ENCODE data around the gene OTUD7B. TPM values are rescaled to one million over a fixed set of nuclear protein-coding genes. Genes with fewer than 3 reads are reported as not detected.

Gene OTUD7B
- total and polyA plus RNA-seq, 10 of the 15 experiments (the other 5 are each of a cell fraction or from before 2014, with no cell fraction given): 1.7 to 24.9 (median 6.6) TPM

DNA sequence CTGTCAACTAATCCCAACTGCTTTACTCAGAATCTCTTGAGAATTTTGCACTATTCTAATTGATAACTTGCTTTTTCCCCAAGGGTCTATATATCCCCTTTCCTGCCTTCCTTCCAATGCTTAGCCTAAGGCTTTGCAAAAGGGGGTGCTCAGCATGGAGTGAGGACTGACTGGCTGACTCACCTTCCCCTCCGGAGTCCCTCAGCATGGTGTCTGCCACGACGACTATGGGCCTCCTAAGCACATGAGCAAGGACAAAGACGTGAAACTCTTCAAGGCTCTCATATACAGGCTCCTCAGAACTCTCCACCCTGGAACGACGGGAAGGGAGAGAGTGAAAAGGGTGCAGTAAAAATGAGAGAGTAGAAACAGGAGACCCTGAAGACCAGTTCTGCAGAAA lies 60.6 kb downstream of the OTUD7B start:
- ChIA-PET SMC1A (ENCODE audit: uncharacterized antibody, unreplicated experiment) (no interaction called here), RAD21 (ENCODE audit: unreplicated experiment) (no interaction called here), POLR2A (no interaction called here), CTCF (interaction anchor here (1.1 kb wide), 1 partner anchor 12 kb away, joined by 4 read pairs; no protein-coding TSS in a partner anchor)
- Histone ChIP-seq H3K79me2 (ENCODE audit: control insufficient read depth, insufficient read depth, low read length) (no peaks in the 10 kb centered on the region), H4K20me1 (ENCODE audit: control insufficient read depth, insufficient read depth) (no peaks in the 10 kb centered on the region), H3K27me3 (replicated peaks in 1 of 2; ENCODE audit: control insufficient read depth in 2 of 2, insufficient read depth in 2 of 2, low read length in 1 of 2) (no peaks in the 10 kb centered on the region), H3K36me3 (ENCODE audit: control insufficient read depth in 2 of 2, insufficient read depth in 2 of 2, low read length in 1 of 2) (peaks cover 3 to 16% of the 10 kb centered on the region in 2 experiments), H3K4me2 (ENCODE audit: control insufficient read depth, insufficient read depth) (no peak overlapping the region), H3K4me1 (ENCODE audit: control insufficient read depth, insufficient read depth, low read length) (no peaks in the 10 kb centered on the region), H2AFZ (ENCODE audit: control insufficient read depth, low read depth, low read length) (no peak overlapping the region), H3K4me3 (no peak overlapping the region), H3K27ac (ENCODE audit: control insufficient read depth, insufficient read depth) (no peak overlapping the region), H3K9ac (ENCODE audit: control insufficient read depth, insufficient read depth, low read length) (no peak overlapping the region), H3K9me3 (replicated peaks; ENCODE audit: control insufficient read depth, insufficient read depth, low read length) (no peaks in the 10 kb centered on the region)
- TF ChIP-seq, protein P1, sequence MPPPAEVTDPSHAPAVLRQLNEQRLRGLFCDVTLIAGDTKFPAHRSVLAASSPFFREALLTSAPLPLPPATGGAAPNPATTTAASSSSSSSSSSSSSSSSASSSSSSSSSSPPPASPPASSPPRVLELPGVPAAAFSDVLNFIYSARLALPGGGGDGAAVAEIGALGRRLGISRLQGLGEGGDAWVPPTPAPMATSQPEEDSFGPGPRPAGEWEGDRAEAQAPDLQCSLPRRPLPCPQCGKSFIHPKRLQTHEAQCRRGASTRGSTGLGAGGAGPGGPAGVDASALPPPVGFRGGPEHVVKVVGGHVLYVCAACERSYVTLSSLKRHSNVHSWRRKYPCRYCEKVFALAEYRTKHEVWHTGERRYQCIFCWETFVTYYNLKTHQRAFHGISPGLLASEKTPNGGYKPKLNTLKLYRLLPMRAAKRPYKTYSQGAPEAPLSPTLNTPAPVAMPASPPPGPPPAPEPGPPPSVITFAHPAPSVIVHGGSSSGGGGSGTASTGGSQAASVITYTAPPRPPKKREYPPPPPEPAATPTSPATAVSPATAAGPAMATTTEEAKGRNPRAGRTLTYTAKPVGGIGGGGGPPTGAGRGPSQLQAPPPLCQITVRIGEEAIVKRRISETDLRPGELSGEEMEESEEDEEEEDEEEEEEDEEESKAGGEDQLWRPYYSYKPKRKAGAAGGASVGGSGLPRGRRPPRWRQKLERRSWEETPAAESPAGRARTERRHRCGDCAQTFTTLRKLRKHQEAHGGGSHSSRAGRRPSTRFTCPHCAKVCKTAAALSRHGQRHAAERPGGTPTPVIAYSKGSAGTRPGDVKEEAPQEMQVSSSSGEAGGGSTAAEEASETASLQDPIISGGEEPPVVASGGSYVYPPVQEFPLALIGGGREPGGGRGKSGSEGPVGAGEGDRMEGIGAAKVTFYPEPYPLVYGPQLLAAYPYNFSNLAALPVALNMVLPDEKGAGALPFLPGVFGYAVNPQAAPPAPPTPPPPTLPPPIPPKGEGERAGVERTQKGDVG (CRISPR knock-in tag; IDR thresholded peaks at IDR 0.05): no peak
- TF ChIP-seq PML (IDR thresholded peaks at IDR 0.05; ENCODE audit: low read length) (no peak), SKIL (IDR thresholded peaks at IDR 0.05; ENCODE audit: low read depth, poor library complexity, severe bottlenecking) (no peak), TBL1XR1 (IDR thresholded peaks at IDR 0.05; ENCODE audit: low read depth, low read length) (no peak), CEBPZ (IDR thresholded peaks at IDR 0.05; ENCODE audit: low read depth, low read length) (no peak), HDGF (IDR thresholded peaks at IDR 0.05) (no peak), MXI1 (IDR thresholded peaks at IDR 0.05; ENCODE audit: low read depth, low read length) (no peak), SIX5 (IDR thresholded peaks at IDR 0.05; ENCODE audit: low read depth, low read length, severe bottlenecking) (no peak), RBBP5 (conservative IDR thresholded peaks at IDR 0.05) (no peak), IRF5 (IDR thresholded peaks at IDR 0.05; ENCODE audit: borderline replicate concordance) (no peak), FOS (IDR thresholded peaks at IDR 0.05; ENCODE audit: borderline replicate concordance, extremely low read depth, insufficient read length) (no peak), TCF12 (IDR thresholded peaks at IDR 0.05; ENCODE audit: low read depth, low read length) (no peak)
- intact Hi-C loops (cut with micrococcal nuclease; ENCODE audit: unreplicated experiment): no loop called here
- in situ Hi-C loops (cut with MboI): no loop called here
- 96% methylated on average over 6 of the region's 6 CpGs for WGBS (ENCODE audit: insufficient coverage, insufficient replicate concordance, low lambda C conversion rate, missing lambda C conversion rate)
- no peak for FAIRE-seq
- ATAC-seq: no peak
- no TSS peak for BruUV-seq (replicated peaks)
- no peak for DNase-seq (ENCODE audit: low read depth, low spot score)
